Measurements from ENCODE around the gene SOX6.
"Not testable (repeated sequence)": the region's sequence is repeated elsewhere in the genome, so short reads cannot be mapped to it uniquely, and the experiment has no call there.

Gene SOX6

DNA sequence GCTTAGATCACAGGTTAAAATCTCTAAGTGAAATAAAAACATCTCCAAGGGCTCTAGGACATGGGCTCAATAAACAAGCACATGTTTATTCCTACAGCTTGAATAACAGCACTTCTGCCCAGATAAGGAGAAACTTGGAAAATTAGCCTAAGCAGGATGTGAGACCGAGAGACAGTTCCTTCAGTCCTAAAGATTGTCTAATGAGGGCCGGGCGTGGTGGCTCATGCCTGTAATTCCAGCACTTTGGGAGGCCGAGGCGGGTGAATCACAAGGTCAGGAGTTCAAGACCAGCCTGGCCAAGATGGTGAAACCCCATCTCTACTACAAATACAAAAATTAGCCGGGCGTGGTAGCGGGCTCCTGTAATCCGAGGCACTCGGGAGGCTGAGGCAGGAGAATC, 327.2 kb downstream of the SOX6 start:
- not testable (repeated sequence) for DNase-seq

DNA sequence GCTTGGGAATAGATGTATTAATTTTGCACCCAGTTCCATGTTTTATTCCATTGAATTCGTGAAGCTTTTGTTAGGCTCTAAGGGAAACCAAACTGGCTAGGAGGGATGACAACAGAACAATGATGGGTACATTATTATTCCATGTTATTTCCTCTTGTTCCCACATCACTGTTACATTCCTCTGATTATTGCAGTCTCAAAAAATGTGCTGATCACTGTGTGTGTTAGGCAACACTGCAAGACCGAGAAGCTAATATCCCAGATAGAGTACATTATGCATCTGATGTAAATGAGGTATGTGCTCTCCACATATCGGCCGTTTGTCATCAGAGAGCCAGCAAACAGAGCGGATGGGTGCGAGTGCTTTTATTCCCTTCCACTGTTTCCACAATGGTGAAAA, 327.9 kb downstream of the SOX6 start:
- DNase-seq: no peak

DNA sequence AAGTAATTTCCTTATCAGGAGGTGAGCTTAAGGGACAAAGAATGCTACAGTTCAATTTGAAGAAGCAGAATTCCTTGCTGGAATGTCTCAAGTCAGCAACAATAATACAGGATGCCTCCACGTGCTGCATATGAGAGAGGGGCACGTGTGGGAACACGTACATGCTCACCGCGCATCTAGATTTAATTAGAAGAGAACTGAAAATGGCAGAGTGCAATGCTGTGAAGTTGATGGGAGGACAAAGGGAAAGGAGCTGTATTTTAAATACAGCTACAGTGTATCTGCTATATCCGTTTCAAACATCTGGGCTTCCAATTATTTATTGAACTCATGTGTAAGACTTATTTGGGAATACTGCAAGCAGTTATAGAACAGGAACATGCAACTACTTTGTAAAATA, 328.7 kb downstream of the SOX6 start:
- no peak for DNase-seq

DNA sequence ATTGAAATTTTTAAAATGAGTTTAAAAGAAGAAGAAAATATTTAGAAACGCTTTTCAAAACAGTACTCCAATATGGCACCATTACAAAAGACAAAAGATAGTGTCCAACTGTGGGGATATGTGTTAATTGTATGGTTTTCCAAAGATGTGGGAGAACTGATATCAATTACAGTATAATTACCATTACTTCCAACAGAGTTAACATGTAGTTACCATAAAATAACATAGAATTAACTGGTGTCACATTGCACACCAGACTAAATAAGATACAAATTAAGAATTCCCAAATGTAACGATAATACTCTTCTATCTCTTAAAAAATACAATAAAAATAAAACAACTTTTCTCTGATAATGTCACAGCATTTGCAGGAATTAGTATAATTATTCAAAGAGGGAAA, 329.5 kb downstream of the SOX6 start:
- no peak for DNase-seq

DNA sequence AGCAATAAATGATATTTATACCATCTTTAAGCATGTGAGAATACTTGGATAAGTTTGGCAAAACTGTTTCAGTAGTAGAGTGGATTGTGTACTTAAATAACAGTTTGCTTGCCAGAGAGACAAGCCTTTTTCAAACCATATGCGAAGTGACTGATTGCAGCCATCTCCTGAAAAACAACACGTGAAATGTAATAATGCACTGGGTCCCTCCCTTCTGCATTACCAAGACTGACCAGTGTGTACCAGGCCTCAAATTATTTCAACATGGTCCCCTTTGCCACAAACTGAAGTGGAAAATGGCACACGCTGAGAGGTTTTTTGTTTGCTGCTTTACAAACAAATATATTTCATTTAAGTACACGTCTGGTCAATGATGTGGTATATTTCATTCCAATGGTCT, 337.4 kb downstream of the SOX6 start:
- no peak for DNase-seq

- no peak for DNase-seq
These were observed 339.9 kb downstream of the SOX6 start for GRCh38 chr11:16016468-16016829.

- DNase-seq: no peak
These were observed 340.4 kb downstream of the SOX6 start for GRCh38 chr11:16015741-16016467.

GRCh38 chr11:16013649-16014275, 342.6 kb downstream of the SOX6 start:
- DNase-seq: no peak

GRCh38 chr11:16013242-16013641, 343.1 kb downstream of the SOX6 start:
- DNase-seq: no peak

GRCh38 chr11:16012125-16012751, 344.1 kb downstream of the SOX6 start:
- no peak for DNase-seq

DNA sequence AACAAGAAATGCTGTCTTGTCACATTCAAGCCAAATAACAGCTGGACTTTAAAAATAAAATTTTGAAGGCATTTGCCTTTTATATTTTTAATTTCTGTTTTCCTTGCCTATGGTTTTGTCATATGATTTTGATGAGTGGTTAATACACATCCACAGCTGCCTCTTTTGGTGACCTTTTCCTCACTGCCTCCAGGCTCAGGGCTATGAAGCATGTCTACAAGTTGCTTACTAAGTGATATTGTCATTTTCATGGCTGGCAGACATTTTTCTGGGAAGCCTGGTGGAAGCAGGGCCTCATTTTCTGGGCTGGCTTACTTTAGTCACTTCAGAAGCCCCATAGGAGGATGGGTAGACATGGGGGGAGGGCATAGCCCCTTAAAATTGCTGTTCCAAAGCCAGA, 344.9 kb downstream of the SOX6 start:
- no peak for DNase-seq

- no peak for DNase-seq
These were observed 347.3 kb downstream of the SOX6 start for GRCh38 chr11:16009021-16009420.

GRCh38 chr11:16007514-16007913, 348.8 kb downstream of the SOX6 start:
- no peak for DNase-seq

GRCh38 chr11:16002942-16003341, 353.4 kb downstream of the SOX6 start:
- DNase-seq: no peak

DNA sequence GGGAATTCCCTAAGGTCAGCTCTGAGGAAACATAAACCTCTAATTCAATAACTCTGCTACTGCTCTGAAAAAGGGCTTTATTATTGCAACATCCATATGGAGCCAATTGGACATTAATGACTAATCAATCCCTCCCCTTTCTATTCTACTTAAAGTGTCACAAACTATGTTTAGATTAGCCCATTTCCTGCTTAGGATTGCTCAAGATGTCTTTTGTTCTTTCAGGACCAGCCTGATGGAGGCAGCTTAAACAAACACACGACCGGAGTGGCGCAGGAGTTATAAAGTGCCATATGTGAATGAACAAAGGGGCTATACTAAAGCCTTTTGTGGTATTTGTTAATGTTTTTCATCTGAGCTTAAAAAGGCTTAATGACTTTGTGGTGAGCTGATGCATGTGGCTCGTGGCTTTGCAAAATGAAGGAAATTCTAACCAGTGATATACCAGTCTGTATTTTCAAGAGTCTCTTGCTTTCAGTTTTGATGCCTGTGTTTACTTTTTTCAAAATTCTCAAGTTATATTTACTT, 354.4 kb downstream of the SOX6 start:
- no peak for DNase-seq

GRCh38 chr11:16001044-16001568, 355.2 kb downstream of the SOX6 start:
- DNase-seq: no peak

- DNase-seq: no peak
These were observed 356.3 kb downstream of the SOX6 start for GRCh38 chr11:16000065-16000464.

DNA sequence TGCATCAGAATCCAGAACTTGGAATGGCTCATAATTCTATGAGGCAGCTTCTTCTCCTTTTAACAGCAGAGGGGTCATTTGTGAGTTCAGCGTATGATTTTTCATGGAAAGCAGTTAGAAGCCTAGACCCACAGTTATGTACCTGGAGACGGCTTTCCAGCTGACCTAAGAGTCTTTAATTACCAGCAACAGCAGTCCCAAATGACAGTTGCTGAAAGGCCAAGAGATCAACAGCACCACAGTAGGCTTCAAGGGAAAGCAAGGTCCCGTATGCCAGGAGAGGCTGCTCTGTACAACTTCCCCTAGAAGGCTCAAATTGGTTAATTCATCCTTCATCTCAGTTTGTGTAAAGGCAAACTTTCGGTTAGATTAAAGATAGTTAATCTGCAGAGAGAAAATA, 363.0 kb downstream of the SOX6 start:
- DNase-seq: no peak

- no peak for DNase-seq
These were observed 365.1 kb downstream of the SOX6 start for GRCh38 chr11:15991215-15991614.

GRCh38 chr11:15989685-15990084, 366.7 kb downstream of the SOX6 start:
- DNase-seq: no peak

DNA sequence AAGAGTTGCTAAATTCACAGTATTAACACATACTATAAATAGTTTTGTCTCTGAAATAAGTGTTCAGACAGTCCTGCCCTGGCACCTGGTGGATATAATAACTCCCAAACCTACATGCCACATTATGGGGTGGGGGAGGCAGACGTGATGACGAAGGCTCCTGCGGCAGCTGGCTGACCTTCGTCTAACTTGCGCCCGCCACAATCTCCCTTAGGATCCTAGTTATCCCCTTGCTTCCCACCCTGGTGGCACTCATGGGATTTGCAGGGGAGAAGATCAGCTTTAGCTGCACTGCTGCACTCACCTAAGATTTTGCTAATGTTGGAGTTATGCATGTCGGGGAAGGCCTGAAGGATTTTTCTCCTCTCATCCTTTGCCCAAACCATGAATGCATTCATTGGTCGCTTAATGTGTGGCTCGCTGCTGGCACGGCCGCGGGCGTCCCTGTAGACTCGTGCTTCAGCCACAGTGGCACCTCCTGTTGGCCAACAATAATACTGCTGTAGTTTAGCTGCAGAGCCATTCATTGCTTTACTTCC, 367.6 kb downstream of the SOX6 start:
- DNase-seq: no peak

GRCh38 chr11:15988016-15988550, 368.3 kb downstream of the SOX6 start:
- no peak for DNase-seq

GRCh38 chr11:15987046-15987445, 369.3 kb downstream of the SOX6 start:
- DNase-seq: no peak

DNA sequence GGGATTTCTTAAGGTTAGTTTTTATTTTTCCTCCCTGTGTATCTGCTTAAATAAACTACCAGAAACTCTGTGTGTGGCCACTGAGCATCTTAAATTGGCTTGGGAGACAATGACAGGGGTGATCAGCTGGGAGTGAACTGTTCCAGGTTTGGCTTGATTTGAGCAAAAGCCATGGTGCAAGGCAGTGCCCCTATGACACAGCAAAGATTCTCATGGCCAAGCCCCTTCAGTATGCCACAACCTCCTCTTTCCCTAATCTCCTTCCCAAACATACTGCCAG, 370.5 kb downstream of the SOX6 start:
- DNase-seq: no peak
